Nephron progenitor cell (in vitro differentiated cells): ENCODE measurements around the gene NFAT5.

Experiments
- DNase-seq: peaks from one replicate; pipeline ENCODE4 v3.0.0; 2021
- H3K27ac Mint-ChIP-seq: 2 replicates; pipeline ENCODE4 v1.8.0; 2021; ENCODE audit warnings: mild to moderate bottlenecking, moderate library complexity, mixed read lengths
- H3K27me3 Mint-ChIP-seq: 2 replicates; pipeline ENCODE4 v1.8.0; 2021; ENCODE audit warnings: mild to moderate bottlenecking, low read depth, mixed read lengths; ENCODE audit not compliant: poor library complexity
- H3K36me3 Mint-ChIP-seq: 2 replicates; pipeline ENCODE4 v1.8.0; 2021; ENCODE audit warnings: low read depth, mixed read lengths
- H3K4me1 Mint-ChIP-seq: 2 replicates; pipeline ENCODE4 v1.8.0; 2021; ENCODE audit warnings: mixed read lengths
- H3K4me3 Mint-ChIP-seq: 2 replicates; pipeline ENCODE4 v1.8.0; 2021; ENCODE audit warnings: mild to moderate bottlenecking, moderate library complexity, mixed read lengths
- H3K9me3 Mint-ChIP-seq: 2 replicates; pipeline ENCODE4 v1.8.0; 2021; ENCODE audit warnings: mild to moderate bottlenecking, moderate library complexity, mixed read lengths
- CTCF ChIP-seq: fragments of 200-600 bp; sonication (generic); IDR thresholded peaks from 2 replicates; pipeline ENCODE4 v1.5.0; 2021; ENCODE audit warnings: antibody characterized with exemption

The NFAT5 gene

GRCh38 chr16:69745959-69746358 is 180.2 kb downstream of the NFAT5 start:
- TF ChIP-seq CTCF: no peak
- H3K4me3 Mint-ChIP-seq: no peak overlapping the region
- DNase-seq: no peak
- H3K27me3 Mint-ChIP-seq: no peaks in the 10 kb centered on the region
- peak overlapping the region; percentile 29 for H3K27ac Mint-ChIP-seq
- no peaks in the 10 kb centered on the region for H3K4me1 Mint-ChIP-seq
- no peaks in the 10 kb centered on the region for H3K9me3 Mint-ChIP-seq
- H3K36me3 Mint-ChIP-seq: peaks cover 86% of the 10 kb centered on the region

GRCh38 chr16:69747115-69747514 is 181.3 kb downstream of the NFAT5 start:
- no peak overlapping the region for H3K27ac Mint-ChIP-seq
- H3K4me3 Mint-ChIP-seq: no peak overlapping the region
- TF ChIP-seq CTCF: no peak
- peaks cover 88% of the 10 kb centered on the region for H3K36me3 Mint-ChIP-seq
- peaks cover 2% of the 10 kb centered on the region for H3K4me1 Mint-ChIP-seq
- H3K9me3 Mint-ChIP-seq: no peaks in the 10 kb centered on the region
- no peak for DNase-seq
- no peaks in the 10 kb centered on the region for H3K27me3 Mint-ChIP-seq

- no peak for TF ChIP-seq CTCF
- Mint-ChIP-seq H3K9me3 (no peaks in the 10 kb centered on the region), H3K27me3 (no peaks in the 10 kb centered on the region), H3K27ac (no peak overlapping the region), H3K4me1 (peaks cover 14% of the 10 kb centered on the region), H3K36me3 (peaks cover 78% of the 10 kb centered on the region), H3K4me3 (no peak overlapping the region)
- DNase-seq: no peak
These were observed 183.1 kb downstream of the NFAT5 start for GRCh38 chr16:69748694-69749345.

GRCh38 chr16:69754143-69754468 is 188.3 kb downstream of the NFAT5 start:
- H3K27ac Mint-ChIP-seq: no peak overlapping the region

More at GRCh38 chr16:69754143-69754468, 188.3 kb downstream of the NFAT5 start:
- no peak for TF ChIP-seq CTCF
- Mint-ChIP-seq H3K4me3 (peak overlapping the region; percentile 100), H3K36me3 (peaks cover 30% of the 10 kb centered on the region), H3K4me1 (peaks cover 23% of the 10 kb centered on the region), H3K9me3 (no peaks in the 10 kb centered on the region), H3K27me3 (peaks cover 23% of the 10 kb centered on the region)
- DNase-seq: no peak
